ENCODE measurements around the gene RUNX2. TPM values are rescaled to one million over a fixed set of nuclear protein-coding genes. Genes with fewer than 3 reads are reported as not detected.

RUNX2 gene
- total RNA-seq, 4 donors from 2014 or later: 0.78 to 2.0 (median 0.94) TPM

- H3K4me3 ChIP-seq: no peak overlapping the region
- H3K36me3 ChIP-seq: no peaks in the 10 kb centered on the region
- TF ChIP-seq CTCF (IDR thresholded peaks at IDR 0.05 in 4 of 5, conservative IDR thresholded peaks at IDR 0.05 in 1 of 5): no peak
- TF ChIP-seq POLR2A (IDR thresholded peaks at IDR 0.05): no peak
- H3K27ac ChIP-seq: no peak overlapping the region
- H3K9me3 ChIP-seq: no peaks in the 10 kb centered on the region
- DNase-seq (no peak), ATAC-seq (no peak)
- in situ Hi-C loops (cut with MboI; ENCODE audit: low sequenced_read_pairs in 4 of 4) (no loop called here), intact Hi-C loops (cut with DNase I; ENCODE audit: low total_unique reads) (no loop called here)
- H3K4me1 ChIP-seq: no peaks in the 10 kb centered on the region
- H3K27me3 ChIP-seq: no peaks in the 10 kb centered on the region
These were observed 146.2 kb downstream of the RUNX2 start for GRCh38 chr6:45474376-45474775.

- DNase-seq (no peak), ATAC-seq (no peak)
- TF ChIP-seq CTCF (IDR thresholded peaks at IDR 0.05 in 4 of 5, conservative IDR thresholded peaks at IDR 0.05 in 1 of 5): no peak
- TF ChIP-seq POLR2A (IDR thresholded peaks at IDR 0.05): no peak
- Histone ChIP-seq H3K36me3 (no peaks in the 10 kb centered on the region), H3K9me3 (no peaks in the 10 kb centered on the region), H3K4me3 (no peak overlapping the region), H3K27ac (no peak overlapping the region), H3K4me1 (peaks cover 0 to 3% of the 10 kb centered on the region in 2 donors), H3K27me3 (no peaks in the 10 kb centered on the region)
- in situ Hi-C loops (cut with MboI; ENCODE audit: low sequenced_read_pairs in 4 of 4): no loop called here
- intact Hi-C loops (cut with DNase I; ENCODE audit: low total_unique reads): no loop called here
These were observed 148.2 kb downstream of the RUNX2 start for GRCh38 chr6:45476341-45476740.

GRCh38 chr6:45477278-45477677, 149.1 kb downstream of the RUNX2 start:
- intact Hi-C loops (cut with DNase I; ENCODE audit: low total_unique reads): no loop called here

GRCh38 chr6:45477790-45478189, 149.7 kb downstream of the RUNX2 start:
- intact Hi-C loops (cut with DNase I; ENCODE audit: low total_unique reads): no loop called here
- Histone ChIP-seq H3K27me3 (no peaks in the 10 kb centered on the region), H3K9me3 (no peaks in the 10 kb centered on the region), H3K27ac (no peak overlapping the region), H3K36me3 (no peaks in the 10 kb centered on the region), H3K4me1 (peaks cover 5 to 6% of the 10 kb centered on the region in 2 donors), H3K4me3 (no peak overlapping the region)
- DNase-seq (no peak), ATAC-seq (no peak)
- no peak for TF ChIP-seq POLR2A (IDR thresholded peaks at IDR 0.05)
- in situ Hi-C loops (cut with MboI; ENCODE audit: low sequenced_read_pairs in 4 of 4): no loop called here

More at GRCh38 chr6:45477278-45477677, 149.1 kb downstream of the RUNX2 start:
- in situ Hi-C loops (cut with MboI; ENCODE audit: low sequenced_read_pairs in 4 of 4): no loop called here
- DNase-seq (no peak), ATAC-seq (no peak)
- H3K4me3 ChIP-seq: no peak overlapping the region
- H3K4me1 ChIP-seq: peaks cover 0 to 3% of the 10 kb centered on the region in 2 donors
- TF ChIP-seq POLR2A (IDR thresholded peaks at IDR 0.05) (no peak), CTCF (IDR thresholded peaks at IDR 0.05 in 4 of 5, conservative IDR thresholded peaks at IDR 0.05 in 1 of 5) (no peak)
- no peaks in the 10 kb centered on the region for H3K9me3 ChIP-seq
- H3K27me3 ChIP-seq: no peaks in the 10 kb centered on the region
- no peaks in the 10 kb centered on the region for H3K36me3 ChIP-seq
- H3K27ac ChIP-seq: no peak overlapping the region

GRCh38 chr6:45478240-45478639, 150.1 kb downstream of the RUNX2 start:
- no peak for DNase-seq
- Histone ChIP-seq H3K27me3 (no peaks in the 10 kb centered on the region), H3K27ac (no peak overlapping the region), H3K4me3 (no peak overlapping the region), H3K9me3 (no peaks in the 10 kb centered on the region), H3K4me1 (peaks cover 9 to 10% of the 10 kb centered on the region in 2 donors), H3K36me3 (no peaks in the 10 kb centered on the region)
- intact Hi-C loops (cut with DNase I; ENCODE audit: low total_unique reads): no loop called here
- in situ Hi-C loops (cut with MboI; ENCODE audit: low sequenced_read_pairs in 4 of 4): no loop called here
- no peak for ATAC-seq
- no peak for TF ChIP-seq POLR2A (IDR thresholded peaks at IDR 0.05)
- no peak for TF ChIP-seq CTCF (IDR thresholded peaks at IDR 0.05 in 4 of 5, conservative IDR thresholded peaks at IDR 0.05 in 1 of 5)

Data from gastrocnemius medialis (tissue), 4 donors.